GM19023 (cell line): ENCODE data around the gene NXPE2.

Experiments
- ATAC-seq: cut with Tn5 transposase; IDR thresholded peaks from one replicate; pipeline ENCODE4 v1.9.1; 2021; ENCODE audit warnings: mild to moderate bottlenecking, moderate library complexity; ENCODE audit not compliant: unreplicated experiment

The NXPE2 gene

DNA sequence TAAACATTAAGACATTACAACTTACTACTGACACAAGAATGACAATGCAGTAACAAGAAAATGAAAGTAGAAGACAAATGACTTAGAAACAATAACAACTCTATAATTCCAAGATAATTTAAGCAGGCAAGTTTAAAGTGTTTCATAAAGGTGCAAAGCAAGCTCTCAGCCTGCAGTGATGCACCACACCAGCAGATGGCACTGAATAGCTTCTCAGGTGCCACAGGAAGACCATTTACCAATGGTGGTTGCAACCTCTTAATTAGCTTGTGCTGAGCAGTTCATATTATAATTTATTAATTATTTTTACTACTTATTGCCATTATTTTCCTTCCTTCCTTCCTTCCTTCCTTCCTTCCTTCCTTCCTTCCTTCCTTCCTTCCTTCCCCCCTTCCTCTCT is 60.6 kb downstream of the NXPE2 start:
- no peak for ATAC-seq

DNA sequence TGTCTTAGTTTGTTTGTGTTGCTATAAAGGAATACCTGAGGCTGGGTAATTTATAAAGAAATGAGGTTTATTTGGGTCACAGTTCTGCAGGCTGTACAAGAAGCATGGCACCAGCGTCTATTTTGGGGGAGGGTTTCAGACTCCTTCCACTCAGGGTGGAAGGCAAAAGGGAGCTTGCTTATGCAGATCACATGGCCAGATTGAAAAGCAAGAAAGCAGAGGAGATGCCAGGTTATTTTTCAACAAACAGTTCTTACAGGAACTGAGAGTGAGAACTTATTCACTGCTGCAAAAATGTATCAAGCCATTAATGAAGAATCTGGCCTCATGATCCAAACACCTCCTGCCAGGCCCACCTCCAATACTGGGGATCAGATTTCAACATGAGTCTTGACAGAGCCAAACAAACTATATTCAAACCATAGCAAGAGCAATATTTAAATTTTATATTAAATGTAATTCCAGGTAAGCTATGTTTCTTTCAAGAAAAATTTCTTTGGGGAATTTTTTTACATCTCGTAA is 66.9 kb downstream of the NXPE2 start:
- ATAC-seq = no peak

DNA sequence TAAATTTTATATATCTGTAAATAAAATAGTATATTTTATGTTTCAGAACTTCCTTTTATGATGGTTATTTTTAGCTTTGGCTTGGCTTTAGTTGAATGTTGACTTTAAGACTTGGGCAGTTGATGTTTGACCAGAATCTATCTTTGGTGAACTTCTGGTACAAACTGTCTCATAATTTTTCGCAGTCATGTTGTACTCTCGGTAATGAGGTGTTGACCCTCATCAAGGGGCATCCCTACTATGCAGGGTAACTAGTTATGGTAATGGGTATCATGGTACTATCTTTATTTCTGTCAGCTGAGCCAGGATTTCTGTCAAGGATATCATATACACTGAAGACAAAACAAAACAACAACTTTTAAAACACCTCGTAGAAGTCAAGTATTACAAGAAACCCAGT is 67.7 kb downstream of the NXPE2 start:
- ATAC-seq = no peak
